Measurements from ENCODE around the gene ANTXR1. TPM values are rescaled to one million over a fixed set of nuclear protein-coding genes. Genes with fewer than 3 reads are reported as not detected.

ANTXR1 gene
- polyA plus RNA-seq, 1 of the 3 experiments (the other 2 are of a cell fraction), result 114 TPM

DNA sequence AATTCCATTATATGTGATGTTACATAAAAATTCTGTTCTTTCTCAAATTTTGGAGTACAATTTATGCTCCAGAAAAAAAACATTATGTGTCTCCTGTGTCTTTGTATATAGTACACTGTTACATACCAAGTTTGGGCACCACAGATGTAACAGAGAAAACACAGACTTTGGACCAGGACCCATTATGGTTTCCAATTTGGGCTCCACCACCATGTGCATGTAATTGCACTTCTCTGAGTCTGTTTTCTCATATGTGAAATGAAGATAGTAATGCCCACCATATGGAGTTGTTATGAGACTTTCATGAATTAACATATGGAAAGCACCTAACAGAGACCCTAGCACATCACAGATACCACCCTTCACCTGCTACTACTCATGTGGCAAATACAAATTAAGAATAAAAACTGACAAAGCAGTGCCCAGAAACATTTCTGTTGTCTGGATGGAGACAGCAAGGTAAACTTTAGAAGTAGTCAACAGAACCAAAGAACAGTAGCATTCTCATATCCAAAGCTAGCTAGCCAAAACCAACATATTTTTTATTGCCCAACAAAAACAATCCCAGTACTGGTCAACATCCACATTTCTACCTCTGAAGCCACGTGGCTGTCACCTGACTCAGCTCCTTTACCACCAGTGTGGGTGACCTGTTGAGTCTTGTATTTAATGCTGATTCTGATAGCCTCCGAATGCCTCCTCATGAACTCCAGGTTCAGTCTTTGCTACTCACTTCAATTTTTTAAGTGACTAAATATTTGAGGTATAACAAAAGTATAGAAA is 42.9 kb downstream of the ANTXR1 start:
- H3K27ac ChIP-seq (ENCODE audit: low read depth in 2 of 2, low read length in 1 of 2), result no peak overlapping the region
- TF ChIP-seq TCF12 (IDR thresholded peaks at IDR 0.05), result no peak
- TF ChIP-seq RCOR1 (IDR thresholded peaks at IDR 0.05; ENCODE audit: low read length), result no peak
- TF ChIP-seq, protein P1, sequence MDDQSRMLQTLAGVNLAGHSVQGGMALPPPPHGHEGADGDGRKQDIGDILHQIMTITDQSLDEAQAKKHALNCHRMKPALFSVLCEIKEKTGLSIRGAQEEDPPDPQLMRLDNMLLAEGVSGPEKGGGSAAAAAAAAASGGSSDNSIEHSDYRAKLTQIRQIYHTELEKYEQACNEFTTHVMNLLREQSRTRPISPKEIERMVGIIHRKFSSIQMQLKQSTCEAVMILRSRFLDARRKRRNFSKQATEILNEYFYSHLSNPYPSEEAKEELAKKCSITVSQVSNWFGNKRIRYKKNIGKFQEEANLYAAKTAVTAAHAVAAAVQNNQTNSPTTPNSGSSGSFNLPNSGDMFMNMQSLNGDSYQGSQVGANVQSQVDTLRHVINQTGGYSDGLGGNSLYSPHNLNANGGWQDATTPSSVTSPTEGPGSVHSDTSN (IDR thresholded peaks at IDR 0.05), result no peak
- TF ChIP-seq RAD21 (IDR thresholded peaks at IDR 0.05; ENCODE audit: low read length), result no peak
- TF ChIP-seq NRF1 (IDR thresholded peaks at IDR 0.05; ENCODE audit: low read depth, low read length), result no peak
- TF ChIP-seq, protein P2, sequence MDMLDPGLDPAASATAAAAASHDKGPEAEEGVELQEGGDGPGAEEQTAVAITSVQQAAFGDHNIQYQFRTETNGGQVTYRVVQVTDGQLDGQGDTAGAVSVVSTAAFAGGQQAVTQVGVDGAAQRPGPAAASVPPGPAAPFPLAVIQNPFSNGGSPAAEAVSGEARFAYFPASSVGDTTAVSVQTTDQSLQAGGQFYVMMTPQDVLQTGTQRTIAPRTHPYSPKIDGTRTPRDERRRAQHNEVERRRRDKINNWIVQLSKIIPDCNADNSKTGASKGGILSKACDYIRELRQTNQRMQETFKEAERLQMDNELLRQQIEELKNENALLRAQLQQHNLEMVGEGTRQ (IDR thresholded peaks at IDR 0.05; ENCODE audit: borderline replicate concordance, low read depth, low read length), result no peak
- no peak for TF ChIP-seq JUND (IDR thresholded peaks at IDR 0.05)
- TF ChIP-seq FOXJ3 (CRISPR knock-in tag; IDR thresholded peaks at IDR 0.05), result no peak
- TF ChIP-seq RFX5 (IDR thresholded peaks at IDR 0.05; ENCODE audit: low read length), result no peak
- no peak for TF ChIP-seq FOSL2 (IDR thresholded peaks at IDR 0.05; ENCODE audit: borderline replicate concordance, low read depth)
- no peak for TF ChIP-seq YY1 (IDR thresholded peaks at IDR 0.05; ENCODE audit: low read depth)
- TF ChIP-seq, protein P3, sequence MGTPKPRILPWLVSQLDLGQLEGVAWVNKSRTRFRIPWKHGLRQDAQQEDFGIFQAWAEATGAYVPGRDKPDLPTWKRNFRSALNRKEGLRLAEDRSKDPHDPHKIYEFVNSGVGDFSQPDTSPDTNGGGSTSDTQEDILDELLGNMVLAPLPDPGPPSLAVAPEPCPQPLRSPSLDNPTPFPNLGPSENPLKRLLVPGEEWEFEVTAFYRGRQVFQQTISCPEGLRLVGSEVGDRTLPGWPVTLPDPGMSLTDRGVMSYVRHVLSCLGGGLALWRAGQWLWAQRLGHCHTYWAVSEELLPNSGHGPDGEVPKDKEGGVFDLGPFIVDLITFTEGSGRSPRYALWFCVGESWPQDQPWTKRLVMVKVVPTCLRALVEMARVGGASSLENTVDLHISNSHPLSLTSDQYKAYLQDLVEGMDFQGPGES (IDR thresholded peaks at IDR 0.05; ENCODE audit: low read depth, low read length), result no peak
- H3K9me3 ChIP-seq, result 0 out of 2 replicates have a peak, but pooled peaks cover 8% of the 10 kb centered on the region
- H2AFZ ChIP-seq (ENCODE audit: low read depth), result no peak overlapping the region
- POLR2A ChIA-PET, result no interaction called here
- CTCF ChIA-PET, result interaction anchor here (0.8 kb wide), 1 partner anchor 141 kb away, joined by 3 read pairs; no protein-coding TSS in a partner anchor
- peaks cover 96% of the 10 kb centered on the region for H3K79me2 ChIP-seq (ENCODE audit: insufficient read depth)
- peaks cover 11% of the 10 kb centered on the region for H4K20me1 ChIP-seq (ENCODE audit: insufficient read depth)
- H3K4me1 ChIP-seq (ENCODE audit: control insufficient read depth in 1 of 2, insufficient read depth in 2 of 2, low read depth in 1 of 2, low read length in 1 of 2), result peaks cover 0 to 10% of the 10 kb centered on the region in 2 experiments; a peak in 2 of 4 replicates
- peaks cover 15% of the 10 kb centered on the region for H3F3A ChIP-seq (replicated peaks; ENCODE audit: insufficient read depth)
- peaks cover 13 to 70% of the 10 kb centered on the region in 2 experiments for H3K36me3 ChIP-seq (replicated peaks in 1 of 2; ENCODE audit: control insufficient read depth in 1 of 2, insufficient read depth in 2 of 2, low read length in 1 of 2)
- DNase-seq, result no peak
- H3K9me2 ChIP-seq, result no peaks in the 10 kb centered on the region
- no peak overlapping the region for H3K4me3 ChIP-seq (ENCODE audit: low read depth in 2 of 2, low read length in 1 of 2)
- no peak overlapping the region for H3K4me2 ChIP-seq
- 88% methylated on average over 2 of the region's 2 CpGs for whole genome bisulfite sequencing (ENCODE audit: low lambda C conversion rate)
- H3K9ac ChIP-seq, result no peak overlapping the region
- no peaks in the 10 kb centered on the region for H3K27me3 ChIP-seq (ENCODE audit: insufficient read depth)

DNA sequence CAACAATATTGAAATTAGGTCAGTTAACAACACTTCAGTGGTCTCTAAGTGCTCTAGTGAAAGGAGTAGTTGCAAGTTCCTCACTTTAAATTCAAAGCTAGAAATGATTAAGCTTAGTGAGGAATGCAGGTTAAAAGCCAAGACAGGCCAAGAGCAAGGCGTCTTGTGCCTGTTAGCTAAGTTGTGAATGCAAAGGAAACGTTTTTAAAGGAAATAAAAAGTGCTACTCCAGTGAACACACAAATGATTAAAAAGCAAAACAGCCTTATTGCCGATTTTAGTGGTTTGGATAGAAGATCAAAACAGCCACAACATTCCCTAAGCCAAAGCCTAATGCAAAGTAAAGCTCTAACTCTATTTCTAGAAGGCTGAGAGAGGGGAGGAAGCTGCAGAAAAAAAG is 44.7 kb downstream of the ANTXR1 start:
- Histone ChIP-seq H3K9me2 (no peaks in the 10 kb centered on the region), H3K4me2 (no peak overlapping the region), H3K4me3 (ENCODE audit: low read depth in 2 of 2, low read length in 1 of 2) (no peak overlapping the region), H3K27ac (ENCODE audit: low read depth in 2 of 2, low read length in 1 of 2) (no peak overlapping the region), H3K9ac (no peak overlapping the region), H3F3A (replicated peaks; ENCODE audit: insufficient read depth) (peaks cover 21% of the 10 kb centered on the region), H3K9me3 (0 out of 2 replicates have a peak, but pooled peaks cover 8% of the 10 kb centered on the region), H4K20me1 (ENCODE audit: insufficient read depth) (peaks cover 11% of the 10 kb centered on the region), H3K4me1 (ENCODE audit: control insufficient read depth in 1 of 2, insufficient read depth in 2 of 2, low read depth in 1 of 2, low read length in 1 of 2) (peaks cover 0 to 16% of the 10 kb centered on the region in 2 experiments; a peak in 2 of 4 replicates), H3K36me3 (replicated peaks in 1 of 2; ENCODE audit: control insufficient read depth in 1 of 2, insufficient read depth in 2 of 2, low read length in 1 of 2) (peaks cover 21 to 65% of the 10 kb centered on the region in 2 experiments), H3K79me2 (ENCODE audit: insufficient read depth) (peaks cover 99% of the 10 kb centered on the region), H2AFZ (ENCODE audit: low read depth) (no peak overlapping the region), H3K27me3 (ENCODE audit: insufficient read depth) (no peaks in the 10 kb centered on the region)
- ChIA-PET CTCF (interaction anchor here (0.6 kb wide), 1 partner anchor 81 kb away, joined by 3 read pairs; no protein-coding TSS in a partner anchor), POLR2A (no interaction called here)
- 89% methylated on average over 3 of the region's 3 CpGs for WGBS (ENCODE audit: low lambda C conversion rate)
- no peak for DNase-seq
- no peak for TF ChIP-seq FOXM1 (IDR thresholded peaks at IDR 0.05; ENCODE audit: low read depth)
- no peak for TF ChIP-seq ELF1 (IDR thresholded peaks at IDR 0.05)
- TF ChIP-seq JUND (IDR thresholded peaks at IDR 0.05), result no peak
- TF ChIP-seq RFX5 (IDR thresholded peaks at IDR 0.05; ENCODE audit: low read length), result no peak
- TF ChIP-seq, protein P4, sequence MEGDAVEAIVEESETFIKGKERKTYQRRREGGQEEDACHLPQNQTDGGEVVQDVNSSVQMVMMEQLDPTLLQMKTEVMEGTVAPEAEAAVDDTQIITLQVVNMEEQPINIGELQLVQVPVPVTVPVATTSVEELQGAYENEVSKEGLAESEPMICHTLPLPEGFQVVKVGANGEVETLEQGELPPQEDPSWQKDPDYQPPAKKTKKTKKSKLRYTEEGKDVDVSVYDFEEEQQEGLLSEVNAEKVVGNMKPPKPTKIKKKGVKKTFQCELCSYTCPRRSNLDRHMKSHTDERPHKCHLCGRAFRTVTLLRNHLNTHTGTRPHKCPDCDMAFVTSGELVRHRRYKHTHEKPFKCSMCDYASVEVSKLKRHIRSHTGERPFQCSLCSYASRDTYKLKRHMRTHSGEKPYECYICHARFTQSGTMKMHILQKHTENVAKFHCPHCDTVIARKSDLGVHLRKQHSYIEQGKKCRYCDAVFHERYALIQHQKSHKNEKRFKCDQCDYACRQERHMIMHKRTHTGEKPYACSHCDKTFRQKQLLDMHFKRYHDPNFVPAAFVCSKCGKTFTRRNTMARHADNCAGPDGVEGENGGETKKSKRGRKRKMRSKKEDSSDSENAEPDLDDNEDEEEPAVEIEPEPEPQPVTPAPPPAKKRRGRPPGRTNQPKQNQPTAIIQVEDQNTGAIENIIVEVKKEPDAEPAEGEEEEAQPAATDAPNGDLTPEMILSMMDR (IDR thresholded peaks at IDR 0.05), result no peak
- TF ChIP-seq RCOR1 (IDR thresholded peaks at IDR 0.05; ENCODE audit: low read length), result no peak
- TF ChIP-seq, protein P3 (IDR thresholded peaks at IDR 0.05; ENCODE audit: low read depth, low read length), result no peak
- TF ChIP-seq YY1 (IDR thresholded peaks at IDR 0.05; ENCODE audit: low read depth), result no peak
- TF ChIP-seq MXI1 (IDR thresholded peaks at IDR 0.05; ENCODE audit: low read depth, low read length), result no peak
- TF ChIP-seq, protein P5, sequence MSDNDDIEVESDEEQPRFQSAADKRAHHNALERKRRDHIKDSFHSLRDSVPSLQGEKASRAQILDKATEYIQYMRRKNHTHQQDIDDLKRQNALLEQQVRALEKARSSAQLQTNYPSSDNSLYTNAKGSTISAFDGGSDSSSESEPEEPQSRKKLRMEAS (IDR thresholded peaks at IDR 0.05; ENCODE audit: low read depth), result no peak
- no peak for TF ChIP-seq POLR2AphosphoS5 (IDR thresholded peaks at IDR 0.05; ENCODE audit: low read depth, low read length)
- no peak for TF ChIP-seq GATA2 (CRISPR knock-in tag; IDR thresholded peaks at IDR 0.05)

All from SK-N-SH (cell line).